Measurements from ENCODE around the gene ROS1. TPM values are rescaled to one million over a fixed set of nuclear protein-coding genes. Genes with fewer than 3 reads are reported as not detected.

Gene ROS1
- total RNA-seq, 1 donor from 2014 or later: not detected

- H2AFZ ChIP-seq (replicated peaks): peak overlapping the region; percentile 1
- no peak for TF ChIP-seq CTCF (IDR thresholded peaks at IDR 0.05)
- no peak for TF ChIP-seq EZH2 (IDR thresholded peaks at IDR 0.05)
- no peak for TF ChIP-seq EZH2phosphoT487 (IDR thresholded peaks at IDR 0.05)
- H3K9ac ChIP-seq: no peak overlapping the region
- H3K9me3 ChIP-seq (ENCODE audit: low read depth): no peaks in the 10 kb centered on the region
- Mint-ChIP-seq H3K4me3 (no peak overlapping the region), H3K36me3 (no peaks in the 10 kb centered on the region), H3K9me3 (no peaks in the 10 kb centered on the region), H3K27ac (no peak overlapping the region), H3K4me1 (peaks cover 6% of the 10 kb centered on the region), H3K27me3 (ENCODE audit: insufficient read depth, low read depth) (no peaks in the 10 kb centered on the region)
- H3K79me2 ChIP-seq (ENCODE audit: low read depth): no peaks in the 10 kb centered on the region
- no peak overlapping the region for H3K27ac ChIP-seq
- H3K27me3 ChIP-seq: no peaks in the 10 kb centered on the region
- H3F3A ChIP-seq (ENCODE audit: low read depth): no peaks in the 10 kb centered on the region
- H3K36me3 ChIP-seq: no peaks in the 10 kb centered on the region
- H3K4me2 ChIP-seq: no peak overlapping the region
- H3K4me1 ChIP-seq: peaks cover 3% of the 10 kb centered on the region
- no peak overlapping the region for H3K4me3 ChIP-seq
- H4K20me1 ChIP-seq (ENCODE audit: low read depth): no peaks in the 10 kb centered on the region
- DNase-seq (ENCODE audit: low spot score): no peak
Observed at GRCh38 chr6:117451671-117452070, 25.9 kb upstream of the ROS1 start.

- Histone ChIP-seq H3F3A (ENCODE audit: low read depth) (no peaks in the 10 kb centered on the region), H3K9ac (no peak overlapping the region), H3K79me2 (ENCODE audit: low read depth) (no peaks in the 10 kb centered on the region), H3K27me3 (no peaks in the 10 kb centered on the region), H3K36me3 (no peaks in the 10 kb centered on the region), H3K4me1 (peaks cover 3% of the 10 kb centered on the region), H4K20me1 (ENCODE audit: low read depth) (no peaks in the 10 kb centered on the region), H2AFZ (replicated peaks) (peak overlapping the region; percentile 62), H3K4me3 (no peak overlapping the region), H3K27ac (no peak overlapping the region), H3K9me3 (ENCODE audit: low read depth) (no peaks in the 10 kb centered on the region), H3K4me2 (no peak overlapping the region)
- Mint-ChIP-seq H3K36me3 (no peaks in the 10 kb centered on the region), H3K27me3 (ENCODE audit: insufficient read depth, low read depth) (no peaks in the 10 kb centered on the region), H3K9me3 (no peaks in the 10 kb centered on the region), H3K4me1 (peaks cover 6% of the 10 kb centered on the region), H3K4me3 (no peak overlapping the region), H3K27ac (no peak overlapping the region)
- peak; percentile 77 for DNase-seq (ENCODE audit: low spot score)
- no peak for TF ChIP-seq EZH2 (IDR thresholded peaks at IDR 0.05)
- TF ChIP-seq CTCF (IDR thresholded peaks at IDR 0.05): peak; percentile 91
Observed at GRCh38 chr6:117449549-117450439, 24.1 kb upstream of the ROS1 start.

DNA sequence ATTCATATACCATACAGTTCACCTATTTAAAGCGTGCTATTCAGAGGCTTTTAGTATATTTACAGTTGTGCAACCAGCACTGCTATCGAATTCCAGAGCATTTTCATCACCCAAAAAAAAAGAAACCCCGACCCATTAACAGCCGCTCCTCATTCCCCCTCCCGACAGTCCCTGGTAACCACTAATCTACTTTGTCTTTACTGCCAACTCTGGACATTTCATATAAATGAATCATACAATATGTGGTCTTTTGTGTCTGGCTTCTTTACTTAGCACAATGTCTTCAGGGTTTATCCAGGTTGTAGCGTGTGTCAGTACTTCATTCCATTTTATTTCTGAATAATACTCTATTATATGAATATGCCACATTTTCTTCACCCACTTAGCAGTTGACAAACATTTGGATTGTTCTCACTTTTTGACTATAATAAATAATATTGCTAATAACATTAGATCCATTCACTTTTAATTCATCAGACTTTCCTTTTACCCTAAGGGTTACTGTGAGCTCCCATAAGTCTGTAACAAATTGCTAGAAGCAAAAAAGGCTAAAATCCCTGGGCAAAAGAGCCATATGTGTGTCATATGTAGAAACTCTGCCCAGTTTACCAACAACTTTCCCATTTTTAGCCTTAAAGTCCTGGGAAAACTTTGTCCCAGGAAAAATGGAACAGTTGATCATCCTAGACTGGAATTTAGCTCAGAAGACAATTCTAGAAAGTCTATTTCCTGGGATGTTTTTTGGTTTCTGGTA, 23.2 kb upstream of the ROS1 start:
- Histone ChIP-seq H3K27ac (no peak overlapping the region), H3K4me2 (no peak overlapping the region), H3K27me3 (no peaks in the 10 kb centered on the region), H4K20me1 (ENCODE audit: low read depth) (no peaks in the 10 kb centered on the region), H3K4me3 (no peak overlapping the region), H2AFZ (replicated peaks) (no peak overlapping the region), H3K9ac (no peak overlapping the region), H3K79me2 (ENCODE audit: low read depth) (no peaks in the 10 kb centered on the region), H3K9me3 (ENCODE audit: low read depth) (no peaks in the 10 kb centered on the region), H3K4me1 (peaks cover 3% of the 10 kb centered on the region), H3F3A (ENCODE audit: low read depth) (no peaks in the 10 kb centered on the region), H3K36me3 (no peaks in the 10 kb centered on the region)
- no peaks in the 10 kb centered on the region for H3K27me3 Mint-ChIP-seq (ENCODE audit: insufficient read depth, low read depth)
- no peak for DNase-seq (ENCODE audit: low spot score)
- no peak overlapping the region for H3K4me3 Mint-ChIP-seq
- no peaks in the 10 kb centered on the region for H3K9me3 Mint-ChIP-seq
- peaks cover 6% of the 10 kb centered on the region for H3K4me1 Mint-ChIP-seq
- TF ChIP-seq CTCF (IDR thresholded peaks at IDR 0.05): no peak
- no peak for TF ChIP-seq EZH2phosphoT487 (IDR thresholded peaks at IDR 0.05)
- no peak for TF ChIP-seq EZH2 (IDR thresholded peaks at IDR 0.05)
- H3K27ac Mint-ChIP-seq: no peak overlapping the region
- H3K36me3 Mint-ChIP-seq: no peaks in the 10 kb centered on the region

All from neural progenitor cell (in vitro differentiated cells).